ENCODE measurements around the gene SYT6. TPM values are rescaled to one million over a fixed set of nuclear protein-coding genes. Genes with fewer than 3 reads are reported as not detected.

SYT6 gene
- polyA plus RNA-seq, 3 donors, result 0.01 TPM; not detected in 2

DNA sequence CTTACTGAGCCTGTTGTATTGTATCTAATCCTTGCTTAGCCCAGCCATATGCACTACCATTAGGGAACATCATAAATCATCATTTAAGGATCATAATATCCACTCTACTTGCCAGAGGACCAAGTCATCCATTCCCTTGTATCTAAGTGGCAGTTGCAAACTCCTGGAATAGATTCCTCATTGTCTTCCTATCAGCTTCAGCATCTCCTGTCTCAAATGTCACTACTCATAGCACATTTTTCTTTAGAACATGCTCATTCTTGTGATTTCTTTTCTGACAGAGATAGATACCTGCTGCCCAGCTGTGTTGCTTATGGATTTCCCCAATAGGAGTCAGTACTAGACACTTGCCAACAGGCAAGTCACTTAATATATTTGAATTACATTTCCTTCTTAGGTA lies 90.1 kb downstream of the SYT6 start:
- H3K4me3 ChIP-seq (replicated peaks in 1 of 3; ENCODE audit: low read depth in 2 of 3, low read length in 3 of 3), result no peak overlapping the region
- no peak overlapping the region for H2AFZ ChIP-seq (ENCODE audit: insufficient read depth, low read depth, low read length, poor library complexity, severe bottlenecking)
- no peaks in the 10 kb centered on the region for H3K27me3 ChIP-seq (ENCODE audit: control insufficient read depth in 2 of 2, insufficient read depth in 2 of 2, low read length in 2 of 2)
- peaks cover 4 to 6% of the 10 kb centered on the region in 2 donors for H3K4me1 ChIP-seq (ENCODE audit: control insufficient read depth in 1 of 2, insufficient read depth in 2 of 2, low read length in 2 of 2)
- H3K27ac ChIP-seq (ENCODE audit: low read depth in 1 of 2, low read length in 2 of 2), result no peak overlapping the region
- no peaks in the 10 kb centered on the region for H3K79me2 ChIP-seq (ENCODE audit: insufficient read depth, low read length)
- no peak overlapping the region for H3K4me3 Mint-ChIP-seq
- H3K4me1 Mint-ChIP-seq, result peaks cover 15% of the 10 kb centered on the region
- H3K9ac ChIP-seq (ENCODE audit: insufficient read depth, low read length, poor library complexity, severe bottlenecking), result no peak overlapping the region
- H3K36me3 ChIP-seq (replicated peaks in 1 of 2; ENCODE audit: control insufficient read depth in 1 of 2, insufficient read depth in 2 of 2, low read length in 2 of 2), result no peaks in the 10 kb centered on the region
- H3K9me3 Mint-ChIP-seq, result peaks cover 17 to 25% (median 20%) of the 10 kb centered on the region in 7 donors
- no peak overlapping the region for H3K4me2 ChIP-seq (replicated peaks; ENCODE audit: extremely low read depth, low read length, poor library complexity, severe bottlenecking)
- no peak for DNase-seq
- TF ChIP-seq, protein P1, sequence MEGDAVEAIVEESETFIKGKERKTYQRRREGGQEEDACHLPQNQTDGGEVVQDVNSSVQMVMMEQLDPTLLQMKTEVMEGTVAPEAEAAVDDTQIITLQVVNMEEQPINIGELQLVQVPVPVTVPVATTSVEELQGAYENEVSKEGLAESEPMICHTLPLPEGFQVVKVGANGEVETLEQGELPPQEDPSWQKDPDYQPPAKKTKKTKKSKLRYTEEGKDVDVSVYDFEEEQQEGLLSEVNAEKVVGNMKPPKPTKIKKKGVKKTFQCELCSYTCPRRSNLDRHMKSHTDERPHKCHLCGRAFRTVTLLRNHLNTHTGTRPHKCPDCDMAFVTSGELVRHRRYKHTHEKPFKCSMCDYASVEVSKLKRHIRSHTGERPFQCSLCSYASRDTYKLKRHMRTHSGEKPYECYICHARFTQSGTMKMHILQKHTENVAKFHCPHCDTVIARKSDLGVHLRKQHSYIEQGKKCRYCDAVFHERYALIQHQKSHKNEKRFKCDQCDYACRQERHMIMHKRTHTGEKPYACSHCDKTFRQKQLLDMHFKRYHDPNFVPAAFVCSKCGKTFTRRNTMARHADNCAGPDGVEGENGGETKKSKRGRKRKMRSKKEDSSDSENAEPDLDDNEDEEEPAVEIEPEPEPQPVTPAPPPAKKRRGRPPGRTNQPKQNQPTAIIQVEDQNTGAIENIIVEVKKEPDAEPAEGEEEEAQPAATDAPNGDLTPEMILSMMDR (IDR thresholded peaks at IDR 0.05), result no peak
- H3K36me3 Mint-ChIP-seq, result peaks cover 3 to 6% of the 10 kb centered on the region in 2 donors
- intact Hi-C loops (cut with micrococcal nuclease), result no loop called here
- H3K27me3 Mint-ChIP-seq (ENCODE audit: low read depth in 3 of 3), result peaks cover 0 to 3% (median 0%) of the 10 kb centered on the region in 3 donors
- no peaks in the 10 kb centered on the region for H4K20me1 ChIP-seq (ENCODE audit: insufficient read depth, low read length)
- H3K27ac Mint-ChIP-seq, result no peak overlapping the region
- H3K9me3 ChIP-seq (replicated peaks in 1 of 2; ENCODE audit: control insufficient read depth in 1 of 2, insufficient read depth in 1 of 2, low read length in 2 of 2), result peaks cover 7 to 20% of the 10 kb centered on the region in 2 donors

DNA sequence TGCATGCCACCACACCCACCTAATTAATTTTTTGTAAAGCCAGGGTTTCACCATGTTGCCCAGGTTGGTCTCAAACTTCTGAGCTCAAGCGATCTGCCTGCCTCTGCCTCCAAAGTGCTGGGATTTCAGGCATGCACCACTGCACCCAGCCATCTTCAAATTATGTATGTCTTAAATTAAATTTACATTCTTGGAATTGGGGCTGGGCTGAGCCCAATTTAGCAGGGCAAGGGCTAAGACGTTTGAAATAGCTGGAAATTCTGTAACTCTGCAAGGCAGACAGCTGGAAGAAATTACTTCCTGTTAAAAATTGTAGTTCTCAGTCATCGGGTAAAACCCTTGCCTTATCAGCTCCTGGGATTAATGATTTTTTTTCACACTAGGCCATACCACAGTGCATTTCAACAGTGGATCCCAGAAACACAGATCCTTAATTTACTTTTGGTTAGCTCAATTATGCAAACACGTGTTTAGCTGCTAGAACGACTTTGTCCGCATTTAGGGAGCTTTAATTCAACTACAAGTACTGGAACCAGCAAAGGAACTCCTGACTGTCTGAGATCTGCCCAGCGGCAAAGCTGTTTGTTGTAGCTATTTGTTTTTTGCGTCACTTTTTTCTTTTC lies 91.1 kb downstream of the SYT6 start:
- Histone ChIP-seq H3K4me3 (replicated peaks in 1 of 3; ENCODE audit: low read depth in 2 of 3, low read length in 3 of 3) (no peak overlapping the region), H3K4me2 (replicated peaks; ENCODE audit: extremely low read depth, low read length, poor library complexity, severe bottlenecking) (no peak overlapping the region), H3K9me3 (replicated peaks in 1 of 2; ENCODE audit: control insufficient read depth in 1 of 2, insufficient read depth in 1 of 2, low read length in 2 of 2) (peaks cover 7 to 20% of the 10 kb centered on the region in 2 donors), H3K4me1 (ENCODE audit: control insufficient read depth in 1 of 2, insufficient read depth in 2 of 2, low read length in 2 of 2) (peaks cover 4 to 6% of the 10 kb centered on the region in 2 donors), H3K9ac (ENCODE audit: insufficient read depth, low read length, poor library complexity, severe bottlenecking) (no peak overlapping the region), H3K36me3 (replicated peaks in 1 of 2; ENCODE audit: control insufficient read depth in 1 of 2, insufficient read depth in 2 of 2, low read length in 2 of 2) (no peaks in the 10 kb centered on the region), H4K20me1 (ENCODE audit: insufficient read depth, low read length) (no peaks in the 10 kb centered on the region), H3K79me2 (ENCODE audit: insufficient read depth, low read length) (no peaks in the 10 kb centered on the region), H2AFZ (ENCODE audit: insufficient read depth, low read depth, low read length, poor library complexity, severe bottlenecking) (no peak overlapping the region), H3K27ac (ENCODE audit: low read depth in 1 of 2, low read length in 2 of 2) (no peak overlapping the region), H3K27me3 (ENCODE audit: control insufficient read depth in 2 of 2, insufficient read depth in 2 of 2, low read length in 2 of 2) (no peaks in the 10 kb centered on the region)
- Mint-ChIP-seq H3K4me1 (peaks cover 15% of the 10 kb centered on the region), H3K27me3 (ENCODE audit: low read depth in 3 of 3) (peaks cover 0 to 3% (median 0%) of the 10 kb centered on the region in 3 donors), H3K4me3 (no peak overlapping the region), H3K36me3 (peaks cover 3 to 6% of the 10 kb centered on the region in 2 donors), H3K9me3 (peaks cover 17 to 27% (median 24%) of the 10 kb centered on the region in 7 donors), H3K27ac (no peak overlapping the region)
- WGBS (ENCODE audit: insufficient coverage), result 48% methylated on average over 5 of the region's 8 CpGs
- TF ChIP-seq, protein P1 (IDR thresholded peaks at IDR 0.05), result no peak
- DNase-seq, result no peak
- intact Hi-C loops (cut with micrococcal nuclease), result no loop called here

All from CD14-positive monocyte (primary cell).